SK-N-SH (cell line): ENCODE data around the gene PIK3R2. TPM values are rescaled to one million over a fixed set of nuclear protein-coding genes. Genes with fewer than 3 reads are reported as not detected.

ENCODE experiments used
- CTCF ChIA-PET: fragments of 300-600, 350-600 bp; formaldehyde crosslinking; extraction: SDS; loops from one replicate; lab custom pipeline; 2021; lab: Yijun Ruan, JAX
- POLR2A ChIA-PET: fragments of 350-600 bp; sonication (Branson Sonifier 250); formaldehyde crosslinking; extraction: SDS; loops from one replicate; lab custom pipeline; 2020; ENCODE audit warnings: antibody characterized with exemption, inconsistent platforms; lab: Yijun Ruan, JAX
- DNase-seq: peaks from one replicate; pipeline ENCODE4 v3.0.0; 2012
- H2AFZ ChIP-seq: fragments of 200-600 bp; sonication (generic); 2 replicates; pipeline ENCODE4 v1.8.1; 2016; ENCODE audit warnings: antibody characterized with exemption, mild to moderate bottlenecking, low read depth
- H3F3A ChIP-seq: fragments of 200-600 bp; sonication (generic); replicated peaks from 2 replicates; pipeline ENCODE3; 2016; ENCODE audit warnings: antibody characterized with exemption, mild to moderate bottlenecking; ENCODE audit not compliant: insufficient read depth
- H3K27ac ChIP-seq, 2 experiments: fragments of 200-500 bp in 1 of 2; fragments of 200-600 bp in 1 of 2; sonication (Bioruptor generic) in 1 of 2; sonication (generic), shearing (Covaris generic) in 1 of 2; 2 replicates each; pipeline versions ENCODE4 v1.5.1 to v1.6.1; 2014 to 2016; ENCODE audit warnings: low read depth in 2 of 2, inconsistent platforms in 1 of 2, low read length in 1 of 2, mild to moderate bottlenecking in 1 of 2, mixed read lengths in 1 of 2
- H3K27me3 ChIP-seq: fragments of 200-600 bp; sonication (generic), shearing (Covaris generic); 2 replicates; pipeline ENCODE4 v1.6.1; 2016; ENCODE audit warnings: mixed run types; ENCODE audit not compliant: insufficient read depth
- H3K36me3 ChIP-seq, 2 experiments: fragments of 200-500 bp in 1 of 2; fragments of 200-600 bp in 1 of 2; sonication (Bioruptor generic) in 1 of 2; sonication (generic) in 1 of 2; replicated peaks in 1 of 2; 2 replicates each; pipeline versions ENCODE3 to v1.5.1; 2014 to 2016; ENCODE audit warnings: low read length in 1 of 2, mild to moderate bottlenecking in 1 of 2; ENCODE audit not compliant: insufficient read depth in 2 of 2, control insufficient read depth in 1 of 2
- H3K4me1 ChIP-seq, 2 experiments: fragments of 200-500 bp in 1 of 2; fragments of 200-600 bp in 1 of 2; sonication (Bioruptor generic) in 1 of 2; sonication (generic), shearing (Covaris generic) in 1 of 2; 2 replicates each; pipeline versions ENCODE4 v1.5.1 to v1.6.1; 2014 to 2016; ENCODE audit warnings: low read depth in 1 of 2, low read length in 1 of 2, mixed run types in 1 of 2; ENCODE audit not compliant: insufficient read depth in 2 of 2, control insufficient read depth in 1 of 2
- H3K4me2 ChIP-seq: fragments of 200-600 bp; sonication (generic), shearing (Covaris generic); 2 replicates; pipeline ENCODE4 v1.6.1; 2017; ENCODE audit warnings: mixed run types
- H3K4me3 ChIP-seq, 2 experiments: fragments of 200-500 bp in 1 of 2; fragments of 200-600 bp in 1 of 2; sonication (Bioruptor generic) in 1 of 2; sonication (generic), shearing (Covaris generic) in 1 of 2; 2 replicates each; pipeline versions ENCODE4 v1.5.1 to v1.8.1; 2014 to 2016; ENCODE audit warnings: low read depth in 2 of 2, inconsistent platforms in 1 of 2, low read length in 1 of 2, mild to moderate bottlenecking in 1 of 2, mixed read lengths in 1 of 2, moderate library complexity in 1 of 2
- H3K79me2 ChIP-seq: fragments of 200-600 bp; sonication (generic); 2 replicates; pipeline ENCODE4 v1.8.1; 2017; ENCODE audit warnings: mild to moderate bottlenecking; ENCODE audit not compliant: insufficient read depth
- H3K9ac ChIP-seq: fragments of 200-600 bp; sonication (generic); 2 replicates; pipeline ENCODE4 v1.6.1; 2017; ENCODE audit warnings: mixed run types
- H3K9me2 ChIP-seq: fragments of 200-600 bp; sonication (generic); 2 replicates; pipeline ENCODE4 v1.6.1; 2017; ENCODE audit warnings: mixed run types
- H3K9me3 ChIP-seq: fragments of 200-600 bp; sonication (generic); 2 replicates; pipeline ENCODE4 v1.6.1; 2017; ENCODE audit warnings: mixed run types, mild to moderate bottlenecking, moderate library complexity
- H4K20me1 ChIP-seq: fragments of 200-600 bp; sonication (generic); 2 replicates; pipeline ENCODE4 v1.6.1; 2017; ENCODE audit warnings: mild to moderate bottlenecking, mixed run types; ENCODE audit not compliant: insufficient read depth
- CHD2 ChIP-seq: fragments of 150-350 bp; IDR thresholded peaks from 2 replicates; pipeline ENCODE4 v1.6.1; 2018; ENCODE audit warnings: low read length; ENCODE audit not compliant: partially characterized antibody
- ELF1 ChIP-seq: IDR thresholded peaks from 2 replicates; pipeline ENCODE4 v1.4.0; 2012
- EZH2phosphoT487 ChIP-seq: fragments of 200-600 bp; sonication (generic); IDR thresholded peaks from 2 replicates; pipeline ENCODE4 v1.6.1; 2017; ENCODE audit warnings: low read depth, mixed run types, mild to moderate bottlenecking, antibody characterized with exemption, moderate library complexity, borderline replicate concordance
- FOSL2 ChIP-seq: IDR thresholded peaks from 2 replicates; pipeline ENCODE4 v1.4.0; 2012; ENCODE audit warnings: low read depth, mild to moderate bottlenecking, moderate library complexity, borderline replicate concordance
- FOXM1 ChIP-seq: IDR thresholded peaks from 2 replicates; pipeline ENCODE4 v1.4.0; 2012; ENCODE audit warnings: low read depth, mild to moderate bottlenecking
- GABPA ChIP-seq: IDR thresholded peaks from 2 replicates; pipeline ENCODE4 v1.4.0; 2012; ENCODE audit warnings: low read depth, mild to moderate bottlenecking
- GATA2 ChIP-seq: sonication (generic); formaldehyde crosslinking; IDR thresholded peaks from 2 replicates; pipeline ENCODE4 v1.5.0; 2020; ENCODE audit warnings: mild to moderate bottlenecking, missing genetic modification reagents
- MEF2A ChIP-seq: IDR thresholded peaks from 2 replicates; pipeline ENCODE4 v1.4.0; 2012; ENCODE audit warnings: low read depth, borderline replicate concordance
- NFIC ChIP-seq: IDR thresholded peaks from 2 replicates; pipeline ENCODE4 v1.4.0; 2012; ENCODE audit warnings: borderline replicate concordance
- RAD21 ChIP-seq: IDR thresholded peaks from 2 replicates; pipeline ENCODE4 v1.6.1; 2012; ENCODE audit warnings: mild to moderate bottlenecking, low read length
- RCOR1 ChIP-seq: fragments of 150-350 bp; IDR thresholded peaks from 2 replicates; pipeline ENCODE4 v1.6.1; 2017; ENCODE audit warnings: antibody characterized with exemption, low read length
- TCF12 ChIP-seq: IDR thresholded peaks from 2 replicates; pipeline ENCODE4 v1.4.0; 2012
- TEAD4 ChIP-seq: IDR thresholded peaks from 2 replicates; pipeline ENCODE4 v1.4.0; 2012; ENCODE audit warnings: mild to moderate bottlenecking, borderline replicate concordance; ENCODE audit not compliant: insufficient read depth
- YY1 ChIP-seq: IDR thresholded peaks from 2 replicates; pipeline ENCODE4 v1.4.0; 2012; ENCODE audit warnings: low read depth, mild to moderate bottlenecking
- WGBS: methylation state at CpG from one replicate; pipeline ENCODE4 v1.1.6; 2017; ENCODE audit warnings: low lambda C conversion rate; 5-methylcytosine and 5-hydroxymethylcytosine counted together
- polyA plus RNA-seq, 3 experiments: library from polyadenylated mRNA; depleted of rRNA; stranded (reverse); fragments of >200 nt; gene quantifications; 2 replicates each; pipeline ENCODE4 v1.2.3, GENCODE V29; 2012
- TF ChIP-seq, protein P1 (sequence below): fragments of 200-600 bp; sonication (generic); IDR thresholded peaks from 2 replicates; pipeline ENCODE4 v1.6.1; 2017; ENCODE audit warnings: antibody characterized with exemption, mild to moderate bottlenecking, moderate library complexity
- TF ChIP-seq, protein P2 (sequence below): IDR thresholded peaks from 2 replicates; pipeline ENCODE4 v1.4.0; 2012; ENCODE audit warnings: low read depth, borderline replicate concordance
- TF ChIP-seq, protein P3 (sequence below): IDR thresholded peaks from 2 replicates; pipeline ENCODE4 v1.6.1; 2012; ENCODE audit warnings: mild to moderate bottlenecking, low read depth, low read length, moderate library complexity
- TF ChIP-seq, protein P4 (sequence below): IDR thresholded peaks from 2 replicates; pipeline ENCODE4 v1.4.0; 2012; ENCODE audit warnings: low read depth, borderline replicate concordance

Gene PIK3R2
- polyA plus RNA-seq, 1 of the 3 experiments (the other 2 are of a cell fraction), result 36.6 TPM

DNA sequence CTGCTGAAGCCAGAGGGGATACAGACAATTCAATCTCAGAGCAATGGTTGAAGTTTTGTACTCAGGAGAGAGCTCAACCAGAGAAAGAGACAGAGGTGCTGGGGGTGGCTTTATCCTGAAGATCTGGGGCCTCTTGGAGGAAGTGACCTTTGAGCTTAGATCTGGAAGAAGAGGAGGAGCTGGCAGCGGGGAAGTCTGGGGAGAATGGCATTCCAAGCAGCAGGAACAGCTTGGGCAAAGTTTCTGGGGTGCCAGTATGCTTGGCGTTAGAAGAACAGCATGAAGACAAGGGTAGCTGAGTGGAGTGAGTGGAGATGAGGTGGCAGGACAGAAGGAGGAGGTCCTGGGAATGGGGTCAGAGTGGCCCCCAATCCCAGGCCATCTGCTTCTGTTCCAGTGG, 44.1 kb upstream of the PIK3R2 start:
- Histone ChIP-seq H3K4me3 (no peak overlapping the region), H3K4me1 (peaks cover 0 to 19% of the 10 kb centered on the region in 2 experiments; a peak in 1 of 4 replicates), H3K9ac (no peak overlapping the region), H3K36me3 (peaks cover 0 to 4% of the 10 kb centered on the region in 2 experiments), H3K27ac (no peak overlapping the region), H3K27me3 (no peaks in the 10 kb centered on the region), H3F3A (peaks cover 9% of the 10 kb centered on the region), H3K79me2 (no peaks in the 10 kb centered on the region), H3K9me3 (no peaks in the 10 kb centered on the region), H3K9me2 (no peaks in the 10 kb centered on the region), H4K20me1 (no peaks in the 10 kb centered on the region), H2AFZ (no peak overlapping the region), H3K4me2 (no peak overlapping the region)
- no peak for DNase-seq
- WGBS, result 85% methylated on average over 2 of the region's 2 CpGs
- CTCF ChIA-PET, result interaction anchor here (1.2 to 6.3 kb wide), 6 partner anchors 10 to 144 kb away, joined by 3 to 78 read pairs (median 12); no protein-coding TSS in a partner anchor
- no peak for TF ChIP-seq GABPA
- TF ChIP-seq, protein P1, sequence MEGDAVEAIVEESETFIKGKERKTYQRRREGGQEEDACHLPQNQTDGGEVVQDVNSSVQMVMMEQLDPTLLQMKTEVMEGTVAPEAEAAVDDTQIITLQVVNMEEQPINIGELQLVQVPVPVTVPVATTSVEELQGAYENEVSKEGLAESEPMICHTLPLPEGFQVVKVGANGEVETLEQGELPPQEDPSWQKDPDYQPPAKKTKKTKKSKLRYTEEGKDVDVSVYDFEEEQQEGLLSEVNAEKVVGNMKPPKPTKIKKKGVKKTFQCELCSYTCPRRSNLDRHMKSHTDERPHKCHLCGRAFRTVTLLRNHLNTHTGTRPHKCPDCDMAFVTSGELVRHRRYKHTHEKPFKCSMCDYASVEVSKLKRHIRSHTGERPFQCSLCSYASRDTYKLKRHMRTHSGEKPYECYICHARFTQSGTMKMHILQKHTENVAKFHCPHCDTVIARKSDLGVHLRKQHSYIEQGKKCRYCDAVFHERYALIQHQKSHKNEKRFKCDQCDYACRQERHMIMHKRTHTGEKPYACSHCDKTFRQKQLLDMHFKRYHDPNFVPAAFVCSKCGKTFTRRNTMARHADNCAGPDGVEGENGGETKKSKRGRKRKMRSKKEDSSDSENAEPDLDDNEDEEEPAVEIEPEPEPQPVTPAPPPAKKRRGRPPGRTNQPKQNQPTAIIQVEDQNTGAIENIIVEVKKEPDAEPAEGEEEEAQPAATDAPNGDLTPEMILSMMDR, result no peak
- no peak for TF ChIP-seq MEF2A
- no peak for TF ChIP-seq RCOR1
- no peak for TF ChIP-seq ELF1
- no peak for TF ChIP-seq RAD21
- TF ChIP-seq FOSL2, result no peak
- no peak for TF ChIP-seq TCF12
- TF ChIP-seq NFIC, result no peak
- TF ChIP-seq, protein P2, sequence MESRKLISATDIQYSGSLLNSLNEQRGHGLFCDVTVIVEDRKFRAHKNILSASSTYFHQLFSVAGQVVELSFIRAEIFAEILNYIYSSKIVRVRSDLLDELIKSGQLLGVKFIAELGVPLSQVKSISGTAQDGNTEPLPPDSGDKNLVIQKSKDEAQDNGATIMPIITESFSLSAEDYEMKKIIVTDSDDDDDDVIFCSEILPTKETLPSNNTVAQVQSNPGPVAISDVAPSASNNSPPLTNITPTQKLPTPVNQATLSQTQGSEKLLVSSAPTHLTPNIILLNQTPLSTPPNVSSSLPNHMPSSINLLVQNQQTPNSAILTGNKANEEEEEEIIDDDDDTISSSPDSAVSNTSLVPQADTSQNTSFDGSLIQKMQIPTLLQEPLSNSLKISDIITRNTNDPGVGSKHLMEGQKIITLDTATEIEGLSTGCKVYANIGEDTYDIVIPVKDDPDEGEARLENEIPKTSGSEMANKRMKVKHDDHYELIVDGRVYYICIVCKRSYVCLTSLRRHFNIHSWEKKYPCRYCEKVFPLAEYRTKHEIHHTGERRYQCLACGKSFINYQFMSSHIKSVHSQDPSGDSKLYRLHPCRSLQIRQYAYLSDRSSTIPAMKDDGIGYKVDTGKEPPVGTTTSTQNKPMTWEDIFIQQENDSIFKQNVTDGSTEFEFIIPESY, result no peak
- TF ChIP-seq EZH2phosphoT487, result no peak
- TF ChIP-seq CHD2, result no peak
- no peak for TF ChIP-seq FOXM1
- TF ChIP-seq, protein P3, sequence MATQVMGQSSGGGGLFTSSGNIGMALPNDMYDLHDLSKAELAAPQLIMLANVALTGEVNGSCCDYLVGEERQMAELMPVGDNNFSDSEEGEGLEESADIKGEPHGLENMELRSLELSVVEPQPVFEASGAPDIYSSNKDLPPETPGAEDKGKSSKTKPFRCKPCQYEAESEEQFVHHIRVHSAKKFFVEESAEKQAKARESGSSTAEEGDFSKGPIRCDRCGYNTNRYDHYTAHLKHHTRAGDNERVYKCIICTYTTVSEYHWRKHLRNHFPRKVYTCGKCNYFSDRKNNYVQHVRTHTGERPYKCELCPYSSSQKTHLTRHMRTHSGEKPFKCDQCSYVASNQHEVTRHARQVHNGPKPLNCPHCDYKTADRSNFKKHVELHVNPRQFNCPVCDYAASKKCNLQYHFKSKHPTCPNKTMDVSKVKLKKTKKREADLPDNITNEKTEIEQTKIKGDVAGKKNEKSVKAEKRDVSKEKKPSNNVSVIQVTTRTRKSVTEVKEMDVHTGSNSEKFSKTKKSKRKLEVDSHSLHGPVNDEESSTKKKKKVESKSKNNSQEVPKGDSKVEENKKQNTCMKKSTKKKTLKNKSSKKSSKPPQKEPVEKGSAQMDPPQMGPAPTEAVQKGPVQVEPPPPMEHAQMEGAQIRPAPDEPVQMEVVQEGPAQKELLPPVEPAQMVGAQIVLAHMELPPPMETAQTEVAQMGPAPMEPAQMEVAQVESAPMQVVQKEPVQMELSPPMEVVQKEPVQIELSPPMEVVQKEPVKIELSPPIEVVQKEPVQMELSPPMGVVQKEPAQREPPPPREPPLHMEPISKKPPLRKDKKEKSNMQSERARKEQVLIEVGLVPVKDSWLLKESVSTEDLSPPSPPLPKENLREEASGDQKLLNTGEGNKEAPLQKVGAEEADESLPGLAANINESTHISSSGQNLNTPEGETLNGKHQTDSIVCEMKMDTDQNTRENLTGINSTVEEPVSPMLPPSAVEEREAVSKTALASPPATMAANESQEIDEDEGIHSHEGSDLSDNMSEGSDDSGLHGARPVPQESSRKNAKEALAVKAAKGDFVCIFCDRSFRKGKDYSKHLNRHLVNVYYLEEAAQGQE, result no peak
- no peak for TF ChIP-seq TEAD4
- TF ChIP-seq, protein P4, sequence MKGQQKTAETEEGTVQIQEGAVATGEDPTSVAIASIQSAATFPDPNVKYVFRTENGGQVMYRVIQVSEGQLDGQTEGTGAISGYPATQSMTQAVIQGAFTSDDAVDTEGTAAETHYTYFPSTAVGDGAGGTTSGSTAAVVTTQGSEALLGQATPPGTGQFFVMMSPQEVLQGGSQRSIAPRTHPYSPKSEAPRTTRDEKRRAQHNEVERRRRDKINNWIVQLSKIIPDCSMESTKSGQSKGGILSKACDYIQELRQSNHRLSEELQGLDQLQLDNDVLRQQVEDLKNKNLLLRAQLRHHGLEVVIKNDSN, result no peak
- TF ChIP-seq GATA2 (CRISPR knock-in tag), result no peak
- TF ChIP-seq YY1, result no peak
- POLR2A ChIA-PET, result interaction anchor here (1.9 kb wide), 1 partner anchor 59 kb away, joined by 4 read pairs; no protein-coding TSS in a partner anchor
